ENCODE data around the gene CDH8.

The CDH8 gene

GRCh38 chr16:62020681-62021080 lies 15.6 kb downstream of the CDH8 start:
- DNase-seq (ENCODE audit: low spot score), result no peak
- TF ChIP-seq CTCF (IDR thresholded peaks at IDR 0.05; ENCODE audit: borderline replicate concordance, control extremely low read depth, extremely low read depth, insufficient read depth, missing control alignments), result no peak
- in situ Hi-C loops (cut with MboI; ENCODE audit: low sequenced_read_pairs, unreplicated experiment), result no loop called here

- in situ Hi-C loops (cut with MboI; ENCODE audit: low sequenced_read_pairs, unreplicated experiment), result no loop called here
- DNase-seq (ENCODE audit: low spot score), result no peak
- TF ChIP-seq CTCF (IDR thresholded peaks at IDR 0.05; ENCODE audit: borderline replicate concordance, control extremely low read depth, extremely low read depth, insufficient read depth, missing control alignments), result no peak
Observed at GRCh38 chr16:62019851-62020250, 16.4 kb downstream of the CDH8 start.

GRCh38 chr16:62018301-62019060 lies 17.8 kb downstream of the CDH8 start:
- no peak for TF ChIP-seq CTCF (IDR thresholded peaks at IDR 0.05; ENCODE audit: borderline replicate concordance, control extremely low read depth, extremely low read depth, insufficient read depth, missing control alignments)
- in situ Hi-C loops (cut with MboI; ENCODE audit: low sequenced_read_pairs, unreplicated experiment), result no loop called here
- DNase-seq (ENCODE audit: low spot score), result no peak

- in situ Hi-C loops (cut with MboI; ENCODE audit: low sequenced_read_pairs, unreplicated experiment), result no loop called here
- no peak for DNase-seq (ENCODE audit: low spot score)
- TF ChIP-seq CTCF (IDR thresholded peaks at IDR 0.05; ENCODE audit: borderline replicate concordance, control extremely low read depth, extremely low read depth, insufficient read depth, missing control alignments), result no peak
Observed at GRCh38 chr16:62014319-62014923, 21.8 kb downstream of the CDH8 start.

- no peak for DNase-seq (ENCODE audit: low spot score)
- in situ Hi-C loops (cut with MboI; ENCODE audit: low sequenced_read_pairs, unreplicated experiment), result no loop called here
- no peak for TF ChIP-seq CTCF (IDR thresholded peaks at IDR 0.05; ENCODE audit: borderline replicate concordance, control extremely low read depth, extremely low read depth, insufficient read depth, missing control alignments)
Observed at GRCh38 chr16:62010186-62010585, 26.1 kb downstream of the CDH8 start.

GRCh38 chr16:61998460-61998859 lies 37.8 kb downstream of the CDH8 start:
- DNase-seq (ENCODE audit: low spot score), result no peak
- TF ChIP-seq CTCF (IDR thresholded peaks at IDR 0.05; ENCODE audit: borderline replicate concordance, control extremely low read depth, extremely low read depth, insufficient read depth, missing control alignments), result no peak
- in situ Hi-C loops (cut with MboI; ENCODE audit: low sequenced_read_pairs, unreplicated experiment), result no loop called here

Measured in GM13976 (cell line).